Kidney epithelial cell (primary cell): ENCODE data around the gene R3HCC1L. TPM values are rescaled to one million over a fixed set of nuclear protein-coding genes. Genes with fewer than 3 reads are reported as not detected.

Experiments used
- DNase-seq: peaks from one replicate; pipeline ENCODE4 v3.0.0-alpha.2; 2010; ENCODE audit warnings: low read depth
- H3K27me3 ChIP-seq: 2 replicates; pipeline ENCODE4 v1.6.0; 2011; ENCODE audit warnings: low read length; ENCODE audit not compliant: control insufficient read depth, insufficient read depth
- H3K36me3 ChIP-seq: 2 replicates; pipeline ENCODE4 v1.5.1; 2011; ENCODE audit warnings: low read length; ENCODE audit not compliant: control insufficient read depth, insufficient read depth
- H3K4me3 ChIP-seq: 2 replicates; pipeline ENCODE4 v1.5.1; 2011; ENCODE audit warnings: low read depth, mild to moderate bottlenecking, control low read depth, low read length
- CTCF ChIP-seq: IDR thresholded peaks from 2 replicates; pipeline ENCODE4 v1.5.1; 2011; ENCODE audit warnings: mild to moderate bottlenecking, moderate library complexity, low read length, control low read depth, inconsistent platforms; ENCODE audit not compliant: insufficient read depth, poor library complexity, severe bottlenecking
- total RNA-seq: library from RNA; depleted of rRNA; stranded (reverse); fragments of >200 nt; gene quantifications from 2 replicates; pipeline ENCODE4 v1.2.3, GENCODE V29; 2015

Gene R3HCC1L
- total RNA-seq: 10.7 and 12.9 TPM in 2 replicates

GRCh38 chr10:98134431-98135221, at the start of gene R3HCC1L:
TSS of gene R3HCC1L (plus strand) at chr10:98134657. CDS start at chr10:98208115, 73,458 bp downstream.
- Histone ChIP-seq H3K36me3 (no peaks in the 10 kb centered on the region), H3K27me3 (no peaks in the 10 kb centered on the region), H3K4me3 (peak within 1 kb of the TSS; percentile 78)
- no peak for TF ChIP-seq CTCF
- DNase-seq: no peak

GRCh38 chr10:98085238-98085637, 49.2 kb upstream of the R3HCC1L start:
- Histone ChIP-seq H3K4me3 (no peak overlapping the region), H3K36me3 (no peaks in the 10 kb centered on the region), H3K27me3 (peaks cover 8% of the 10 kb centered on the region)
- DNase-seq: no peak
- TF ChIP-seq CTCF: no peak

- DNase-seq: no peak
- Histone ChIP-seq H3K36me3 (no peaks in the 10 kb centered on the region), H3K27me3 (peaks cover under 1% of the 10 kb centered on the region), H3K4me3 (no peak overlapping the region)
- no peak for TF ChIP-seq CTCF
Measured at GRCh38 chr10:98086837-98087708, 47.4 kb upstream of the R3HCC1L start.

- Histone ChIP-seq H3K36me3 (no peaks in the 10 kb centered on the region), H3K4me3 (no peak overlapping the region), H3K27me3 (no peaks in the 10 kb centered on the region)
- TF ChIP-seq CTCF: no peak
- no peak for DNase-seq
Measured at GRCh38 chr10:98088186-98088971, 46.1 kb upstream of the R3HCC1L start.

- DNase-seq: no peak
Measured at GRCh38 chr10:98090822-98091221, 43.6 kb upstream of the R3HCC1L start.

More at GRCh38 chr10:98090822-98091221, 43.6 kb upstream of the R3HCC1L start:
- Histone ChIP-seq H3K27me3 (no peaks in the 10 kb centered on the region), H3K4me3 (no peak overlapping the region), H3K36me3 (no peaks in the 10 kb centered on the region)
- TF ChIP-seq CTCF: no peak
